B cell (primary cell): ENCODE results near the gene CSF1R.

Experiments used
- CTCF ChIP-seq: fragments of 200-600 bp; IDR thresholded peaks from one replicate; pipeline ENCODE4 v1.8.0; 2022; ENCODE audit warnings: antibody characterized with exemption, mild to moderate bottlenecking
- EZH2 ChIP-seq: IDR thresholded peaks from 2 replicates; pipeline ENCODE4 v1.6.1; 2012; ENCODE audit warnings: borderline replicate concordance, low read depth, mild to moderate bottlenecking, moderate library complexity, low read length; ENCODE audit not compliant: insufficient read depth, poor library complexity, severe bottlenecking

- TF ChIP-seq CTCF (no peak), EZH2 (no peak)
Measured at GRCh38 chr5:150080696-150081435, 5.5 kb downstream of the CSF1R start.
